Activated T-cell treated with anti-CD3 and anti-CD28 coated beads, Interleukin-2, amount 50 U/mL, for 24 hours (primary cell): ENCODE results near the gene FEZF2.
A peak's percentile ranks its signal among the peaks of the same experiment; 100 is the strongest.

Source experiments
- DNase-seq: peaks from one replicate; pipeline ENCODE4 v3.0.0-alpha.2; 2020
- H3K27ac Mint-ChIP-seq: 2 replicates; pipeline ENCODE4 v1.8.0; 2020; ENCODE audit warnings: mild to moderate bottlenecking, mixed read lengths
- H3K27me3 Mint-ChIP-seq: 2 replicates; pipeline ENCODE4 v1.8.0; 2020; ENCODE audit warnings: mixed read lengths
- H3K36me3 Mint-ChIP-seq: 2 replicates; pipeline ENCODE4 v1.8.0; 2020; ENCODE audit warnings: low read depth, mixed read lengths
- H3K4me1 Mint-ChIP-seq: 2 replicates; pipeline ENCODE4 v1.8.0; 2020; ENCODE audit warnings: low read depth, mixed read lengths
- H3K4me3 Mint-ChIP-seq: 2 replicates; pipeline ENCODE4 v1.8.0; 2020; ENCODE audit warnings: mild to moderate bottlenecking, moderate library complexity, mixed read lengths
- H3K9me3 Mint-ChIP-seq: 2 replicates; pipeline ENCODE4 v1.8.0; 2020; ENCODE audit warnings: mixed read lengths

Gene FEZF2

DNA sequence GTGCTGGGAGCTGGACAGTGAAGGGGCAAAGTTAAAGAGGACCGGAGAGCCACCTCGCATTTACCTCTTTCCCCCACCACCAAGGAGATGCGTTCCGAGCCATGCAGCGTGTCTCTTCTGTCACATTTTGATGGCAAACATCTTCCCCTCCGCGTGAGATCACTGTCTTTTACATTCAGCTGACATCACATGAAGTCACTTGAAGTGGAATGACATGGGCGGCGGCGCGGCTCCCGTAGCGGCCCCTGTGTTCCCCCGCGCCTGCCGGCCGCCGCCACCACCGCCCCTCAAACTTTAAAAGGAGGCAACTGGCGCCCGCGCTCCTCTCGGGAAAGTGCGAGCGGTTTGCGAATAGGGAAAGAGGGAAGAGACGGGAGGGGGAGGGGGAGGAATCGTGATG is at the start of gene FEZF2:
Gene FEZF2 (minus strand): TSS at position 336 of the 400 bp plus-strand sequence. CDS start 682 bp downstream, outside the sequence.
- Mint-ChIP-seq H3K27me3 (peaks cover 94% of the 10 kb centered on the region), H3K4me3 (peak within 1 kb of the TSS; percentile 38), H3K9me3 (no peaks in the 10 kb centered on the region), H3K36me3 (no peaks in the 10 kb centered on the region), H3K4me1 (peaks cover 12% of the 10 kb centered on the region), H3K27ac (no peak within 1 kb of the TSS)
- DNase-seq = no peak

- Mint-ChIP-seq H3K27me3 (peaks cover 3% of the 10 kb centered on the region), H3K4me1 (no peaks in the 10 kb centered on the region), H3K27ac (no peak overlapping the region), H3K4me3 (no peak overlapping the region), H3K9me3 (no peaks in the 10 kb centered on the region), H3K36me3 (no peaks in the 10 kb centered on the region)
- DNase-seq = no peak
These were observed 47.9 kb upstream of the FEZF2 start for GRCh38 chr3:62421207-62421606.

DNA sequence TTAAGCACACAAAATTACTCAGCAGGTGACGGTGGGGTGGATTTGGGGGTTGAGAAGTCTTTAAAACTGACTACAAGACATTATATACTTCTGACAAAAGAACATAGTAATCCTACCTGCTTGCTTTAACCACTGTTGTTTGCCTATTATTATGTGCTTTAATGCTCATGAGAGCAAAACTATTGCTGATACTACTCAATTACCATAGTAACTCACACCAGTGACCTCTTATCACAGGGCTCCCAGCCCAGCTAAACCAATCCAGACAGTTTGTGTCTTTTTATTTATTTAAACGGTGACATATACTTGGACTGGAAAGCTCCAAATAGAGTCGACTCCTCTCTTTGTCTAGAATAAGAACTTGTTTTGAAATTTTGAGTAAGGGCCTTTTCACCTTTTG is 42.8 kb upstream of the FEZF2 start:
- Mint-ChIP-seq H3K36me3 (no peaks in the 10 kb centered on the region), H3K9me3 (no peaks in the 10 kb centered on the region), H3K27me3 (peaks cover 3% of the 10 kb centered on the region), H3K4me1 (no peaks in the 10 kb centered on the region), H3K4me3 (no peak overlapping the region), H3K27ac (no peak overlapping the region)
- no peak for DNase-seq

GRCh38 chr3:62415312-62415801 is 42.0 kb upstream of the FEZF2 start:
- H3K4me1 Mint-ChIP-seq = no peaks in the 10 kb centered on the region
- peaks cover 3% of the 10 kb centered on the region for H3K27me3 Mint-ChIP-seq
- H3K36me3 Mint-ChIP-seq = no peaks in the 10 kb centered on the region
- DNase-seq = no peak
- no peaks in the 10 kb centered on the region for H3K9me3 Mint-ChIP-seq
- H3K4me3 Mint-ChIP-seq = no peak overlapping the region
- no peak overlapping the region for H3K27ac Mint-ChIP-seq

DNA sequence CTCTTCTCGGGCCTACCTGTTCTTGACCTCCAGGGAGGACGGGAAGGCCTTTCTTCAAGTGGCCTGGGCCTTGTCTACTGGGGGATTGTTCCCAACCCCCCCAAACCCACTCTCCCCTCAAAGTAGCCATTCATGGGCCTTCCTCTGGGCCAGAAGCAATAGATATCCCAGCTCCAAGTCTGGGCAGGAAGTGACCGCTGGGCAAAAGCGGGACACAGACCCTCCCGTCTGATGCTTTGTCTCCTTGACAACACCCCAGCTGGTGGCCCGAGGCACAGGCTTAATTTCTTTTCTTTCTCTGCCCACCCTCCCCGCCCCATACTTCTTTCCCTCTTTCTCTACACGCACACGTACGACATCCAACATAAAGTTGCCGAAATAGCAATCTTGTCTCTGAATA is 41.4 kb upstream of the FEZF2 start:
- no peaks in the 10 kb centered on the region for H3K36me3 Mint-ChIP-seq

DNA sequence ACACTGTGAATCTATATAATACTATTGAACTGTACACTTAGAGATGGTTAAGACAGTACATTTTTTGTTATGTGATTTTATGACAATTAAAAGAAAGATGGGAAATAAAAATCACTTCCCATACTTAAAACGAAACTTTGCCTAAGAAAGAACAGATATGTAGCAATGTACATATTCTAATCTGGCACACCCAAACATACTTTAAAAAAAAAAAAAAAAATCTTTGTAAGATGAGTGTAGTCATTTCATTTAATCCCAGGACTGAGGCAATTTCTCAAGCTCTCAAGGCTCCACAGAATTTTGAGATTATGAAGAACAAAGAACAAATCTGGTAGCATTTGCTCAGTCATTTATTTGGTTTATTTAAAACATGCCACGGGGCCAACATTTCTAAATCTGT is 40.3 kb upstream of the FEZF2 start:
- peaks cover 1% of the 10 kb centered on the region for H3K27me3 Mint-ChIP-seq
- no peaks in the 10 kb centered on the region for H3K4me1 Mint-ChIP-seq
- no peak overlapping the region for H3K4me3 Mint-ChIP-seq
- no peaks in the 10 kb centered on the region for H3K36me3 Mint-ChIP-seq
- H3K27ac Mint-ChIP-seq = no peak overlapping the region
- no peak for DNase-seq
- H3K9me3 Mint-ChIP-seq = no peaks in the 10 kb centered on the region

More for the DNA sequence above, 41.4 kb upstream of the FEZF2 start:
- Mint-ChIP-seq H3K4me1 (no peaks in the 10 kb centered on the region), H3K9me3 (no peaks in the 10 kb centered on the region), H3K4me3 (no peak overlapping the region), H3K27me3 (peaks cover 3% of the 10 kb centered on the region), H3K27ac (no peak overlapping the region)
- no peak for DNase-seq

GRCh38 chr3:62406945-62407344 is 33.6 kb upstream of the FEZF2 start:
- H3K4me3 Mint-ChIP-seq = no peak overlapping the region
- no peak for DNase-seq
- H3K9me3 Mint-ChIP-seq = no peaks in the 10 kb centered on the region
- no peak overlapping the region for H3K27ac Mint-ChIP-seq
- H3K36me3 Mint-ChIP-seq = no peaks in the 10 kb centered on the region
- H3K27me3 Mint-ChIP-seq = no peaks in the 10 kb centered on the region
- no peaks in the 10 kb centered on the region for H3K4me1 Mint-ChIP-seq

DNA sequence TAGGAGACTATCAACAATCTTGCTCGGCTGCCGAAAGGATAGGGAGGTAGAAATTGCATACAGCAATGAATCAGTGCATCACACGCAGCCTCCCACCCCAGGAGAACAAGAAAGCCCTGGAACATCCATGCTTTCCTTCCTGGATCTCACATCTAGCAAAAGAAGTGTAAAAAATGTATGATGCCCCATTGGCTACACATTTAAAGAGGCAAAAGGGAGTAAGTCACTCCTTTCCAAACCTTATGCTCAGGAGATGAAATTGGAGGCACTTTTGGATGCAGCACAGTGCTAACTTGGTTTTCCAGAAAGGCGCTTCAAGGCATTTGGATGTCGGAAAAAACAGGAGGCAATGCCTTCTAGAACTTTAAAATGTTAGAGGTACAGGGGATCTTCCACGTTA is 32.2 kb upstream of the FEZF2 start:
- no peaks in the 10 kb centered on the region for H3K4me1 Mint-ChIP-seq

DNA sequence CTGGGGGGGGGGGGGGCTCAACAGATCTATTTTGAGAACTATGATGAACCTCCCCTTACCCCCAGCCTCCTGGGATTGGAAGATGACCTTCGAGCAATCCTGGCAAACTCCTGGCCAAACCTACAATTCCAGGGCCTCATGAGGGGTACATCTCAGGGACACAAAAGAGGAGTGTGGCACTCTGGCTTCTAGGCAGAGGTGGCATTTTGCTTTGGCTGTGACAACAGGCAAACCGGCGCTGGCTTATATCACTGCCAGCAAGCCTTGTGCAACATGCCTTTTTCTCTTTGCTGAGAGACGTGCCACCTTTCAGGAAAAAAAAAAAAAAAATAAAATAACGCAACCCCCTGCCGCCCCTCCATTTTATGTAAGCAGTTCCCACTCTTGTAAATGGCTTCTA is 31.8 kb upstream of the FEZF2 start:
- H3K27ac Mint-ChIP-seq = no peak overlapping the region
- no peaks in the 10 kb centered on the region for H3K27me3 Mint-ChIP-seq
- no peaks in the 10 kb centered on the region for H3K9me3 Mint-ChIP-seq

More for the DNA sequence above, 32.2 kb upstream of the FEZF2 start:
- no peak overlapping the region for H3K27ac Mint-ChIP-seq
- H3K9me3 Mint-ChIP-seq = no peaks in the 10 kb centered on the region
- no peaks in the 10 kb centered on the region for H3K36me3 Mint-ChIP-seq
- no peak for DNase-seq
- H3K4me3 Mint-ChIP-seq = no peak overlapping the region
- no peaks in the 10 kb centered on the region for H3K27me3 Mint-ChIP-seq

GRCh38 chr3:62404321-62404720 is 31.0 kb upstream of the FEZF2 start:
- Mint-ChIP-seq H3K27ac (no peak overlapping the region), H3K36me3 (no peaks in the 10 kb centered on the region), H3K4me3 (no peak overlapping the region), H3K27me3 (no peaks in the 10 kb centered on the region), H3K9me3 (no peaks in the 10 kb centered on the region), H3K4me1 (no peaks in the 10 kb centered on the region)
- no peak for DNase-seq

More for the DNA sequence above, 31.8 kb upstream of the FEZF2 start:
- H3K36me3 Mint-ChIP-seq = no peaks in the 10 kb centered on the region
- DNase-seq = no peak
- H3K4me3 Mint-ChIP-seq = no peak overlapping the region
- H3K4me1 Mint-ChIP-seq = no peaks in the 10 kb centered on the region

DNA sequence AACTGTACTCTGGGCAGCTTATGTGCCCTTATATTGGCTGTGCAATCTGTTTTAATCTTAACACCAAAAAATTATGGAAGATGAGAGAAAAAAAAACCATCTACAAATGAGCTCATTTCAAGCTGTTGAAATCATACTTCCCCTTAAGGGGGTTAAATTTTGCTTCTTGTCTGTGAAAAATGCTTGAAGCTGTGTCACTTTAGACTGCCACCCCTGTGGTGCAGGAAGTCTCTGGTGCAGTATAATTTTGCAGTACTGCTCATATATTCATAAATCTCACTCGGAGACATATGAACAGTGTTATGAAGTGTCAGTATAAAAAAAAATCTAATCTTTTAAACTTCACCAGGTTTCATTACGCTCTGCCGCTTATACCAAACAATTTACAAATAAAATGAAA is 30.4 kb upstream of the FEZF2 start:
- no peak for DNase-seq
- H3K36me3 Mint-ChIP-seq = no peaks in the 10 kb centered on the region
- no peak overlapping the region for H3K27ac Mint-ChIP-seq
- no peaks in the 10 kb centered on the region for H3K4me1 Mint-ChIP-seq
- H3K4me3 Mint-ChIP-seq = no peak overlapping the region
- no peaks in the 10 kb centered on the region for H3K9me3 Mint-ChIP-seq
- H3K27me3 Mint-ChIP-seq = no peaks in the 10 kb centered on the region

GRCh38 chr3:62392626-62393292 is 19.4 kb upstream of the FEZF2 start:
- DNase-seq = no peak
- Mint-ChIP-seq H3K9me3 (no peaks in the 10 kb centered on the region), H3K36me3 (no peaks in the 10 kb centered on the region), H3K4me1 (no peaks in the 10 kb centered on the region), H3K4me3 (no peak overlapping the region), H3K27ac (no peak overlapping the region), H3K27me3 (peaks cover 16% of the 10 kb centered on the region)

GRCh38 chr3:62387251-62387650 is 13.9 kb upstream of the FEZF2 start:
- peaks cover 12% of the 10 kb centered on the region for H3K27me3 Mint-ChIP-seq
- no peaks in the 10 kb centered on the region for H3K36me3 Mint-ChIP-seq
- H3K4me1 Mint-ChIP-seq = no peaks in the 10 kb centered on the region
- no peak overlapping the region for H3K27ac Mint-ChIP-seq
- no peak for DNase-seq
- H3K4me3 Mint-ChIP-seq = no peak overlapping the region
- H3K9me3 Mint-ChIP-seq = no peaks in the 10 kb centered on the region

DNA sequence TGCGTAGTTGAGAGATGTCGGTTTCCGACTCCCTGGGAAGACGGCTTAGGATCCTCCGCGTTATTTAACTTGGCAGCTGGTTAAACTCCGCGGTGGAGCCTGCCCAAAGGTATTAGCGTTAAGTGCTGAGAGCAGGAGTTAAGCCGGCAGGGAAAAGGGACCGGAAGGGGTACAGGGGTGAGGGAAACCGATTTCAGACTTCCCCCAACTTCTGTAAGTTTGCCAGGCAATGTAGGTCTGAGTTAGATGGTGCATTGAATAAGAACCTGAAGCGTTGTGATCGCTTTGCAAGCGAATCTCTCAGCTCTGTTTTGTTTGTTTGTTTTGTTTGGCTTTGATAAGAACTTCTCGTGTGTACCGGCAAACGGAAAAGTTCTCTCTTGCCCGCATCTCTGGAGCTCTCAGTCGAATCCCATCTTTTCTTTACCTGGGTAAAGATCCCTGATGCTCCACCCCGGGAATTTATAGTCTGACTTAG is 6.0 kb upstream of the FEZF2 start:
- H3K9me3 Mint-ChIP-seq = no peaks in the 10 kb centered on the region
- H3K4me3 Mint-ChIP-seq = no peak overlapping the region
- no peak overlapping the region for H3K27ac Mint-ChIP-seq
- peaks cover 80% of the 10 kb centered on the region for H3K27me3 Mint-ChIP-seq
- no peak for DNase-seq
- peaks cover 2% of the 10 kb centered on the region for H3K4me1 Mint-ChIP-seq
- no peaks in the 10 kb centered on the region for H3K36me3 Mint-ChIP-seq

DNA sequence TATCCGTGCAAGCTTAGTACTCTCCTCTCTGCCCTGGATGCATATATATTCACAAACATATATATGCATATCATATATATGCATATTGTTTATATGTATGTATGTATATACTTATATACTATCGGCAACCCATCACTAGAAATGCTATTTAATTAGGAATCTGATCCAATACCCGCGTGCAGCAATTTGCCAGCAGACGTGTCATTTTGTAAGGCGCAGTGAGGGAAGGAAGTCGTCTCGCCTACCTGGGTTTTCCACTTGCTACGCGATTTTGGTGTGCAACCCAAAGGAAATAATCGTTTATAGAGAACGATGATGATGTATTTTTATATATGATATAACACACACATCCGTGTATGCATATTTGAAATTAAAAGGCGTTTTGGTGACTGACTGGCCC is 5.6 kb upstream of the FEZF2 start:
- Mint-ChIP-seq H3K9me3 (no peaks in the 10 kb centered on the region), H3K27me3 (peaks cover 84% of the 10 kb centered on the region), H3K4me1 (peaks cover 6% of the 10 kb centered on the region), H3K27ac (no peak overlapping the region), H3K36me3 (no peaks in the 10 kb centered on the region), H3K4me3 (no peak overlapping the region)
- no peak for DNase-seq
